Nephron (organoid): Measurements from ENCODE around the gene ATP6V0A1.

ENCODE experiments used
- H3K27ac Mint-ChIP-seq, 3 experiments: 2 replicates each; pipeline ENCODE4 v1.8.0; 2020; ENCODE audit warnings: mixed read lengths in 3 of 3, mild to moderate bottlenecking in 2 of 3, moderate library complexity in 1 of 3
- H3K27me3 Mint-ChIP-seq: 2 replicates; pipeline ENCODE4 v1.8.0; 2021; ENCODE audit warnings: low read depth, mild to moderate bottlenecking, moderate library complexity, mixed read lengths
- H3K36me3 Mint-ChIP-seq: 2 replicates; pipeline ENCODE4 v1.8.0; 2020; ENCODE audit warnings: low read depth, mixed read lengths
- H3K4me1 Mint-ChIP-seq: 2 replicates; pipeline ENCODE4 v1.8.0; 2020; ENCODE audit warnings: mixed read lengths
- H3K4me3 Mint-ChIP-seq, 3 experiments: 2 replicates each; pipeline ENCODE4 v1.8.0; 2020; ENCODE audit warnings: mild to moderate bottlenecking in 3 of 3, mixed read lengths in 3 of 3, moderate library complexity in 2 of 3
- H3K9me3 Mint-ChIP-seq: 2 replicates; pipeline ENCODE4 v1.8.0; 2020; ENCODE audit warnings: mixed read lengths
- CTCF ChIP-seq, 3 experiments: fragments of 200-600 bp; sonication (generic); IDR thresholded peaks; one replicate each; pipeline ENCODE4 v1.5.0; 2021; ENCODE audit warnings: antibody characterized with exemption in 3 of 3; ENCODE audit not compliant: unreplicated experiment in 3 of 3

Gene ATP6V0A1

DNA sequence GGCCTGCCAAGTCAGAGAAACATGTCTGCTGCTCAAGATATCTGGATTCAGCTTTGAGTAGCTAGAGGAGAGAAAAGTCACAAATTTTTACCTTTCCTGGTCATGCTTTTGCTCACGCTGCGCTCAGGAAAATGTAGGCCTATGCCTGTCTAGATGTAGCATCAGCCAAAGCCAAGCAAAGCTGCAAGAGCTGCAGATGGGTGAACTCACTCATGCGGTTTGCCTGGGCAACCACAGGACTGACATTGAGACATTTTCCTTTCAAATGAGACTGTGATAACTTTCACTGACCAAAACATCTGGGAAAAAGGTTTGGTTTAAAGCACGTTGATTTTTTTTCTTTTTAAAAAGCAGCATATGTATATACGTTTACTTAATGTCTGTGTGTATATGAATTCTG lies 43.4 kb downstream of the ATP6V0A1 start:
- H3K27me3 Mint-ChIP-seq: peaks cover 4% of the 10 kb centered on the region
- H3K4me1 Mint-ChIP-seq: peaks cover 8% of the 10 kb centered on the region
- no peak overlapping the region for H3K4me3 Mint-ChIP-seq
- peaks cover 40% of the 10 kb centered on the region for H3K36me3 Mint-ChIP-seq
- no peaks in the 10 kb centered on the region for H3K9me3 Mint-ChIP-seq
- H3K27ac Mint-ChIP-seq: no peak overlapping the region
- no peak for TF ChIP-seq CTCF (IDR thresholded peaks at IDR 0.05; ENCODE audit: unreplicated experiment in 3 of 3)

DNA sequence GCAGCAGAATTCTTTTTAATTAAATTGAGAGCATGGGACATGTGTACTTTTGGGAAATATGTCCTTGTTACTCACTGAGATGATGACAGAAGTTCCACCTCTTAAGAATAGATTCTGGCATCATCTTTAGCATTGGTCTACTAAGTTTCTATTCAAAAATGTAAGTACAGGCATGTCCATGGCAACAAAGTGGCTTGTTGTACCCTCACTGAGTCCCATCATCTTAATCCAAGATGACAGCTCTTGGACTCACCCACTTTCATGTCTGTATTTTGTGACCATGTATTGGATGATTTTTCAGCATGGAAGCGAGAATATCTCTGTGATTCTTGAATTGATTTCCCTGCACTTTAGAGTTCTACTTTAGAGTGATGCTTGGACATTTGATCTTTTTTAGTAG lies 44.2 kb downstream of the ATP6V0A1 start:
- Mint-ChIP-seq H3K27ac (no peak overlapping the region), H3K9me3 (no peaks in the 10 kb centered on the region), H3K4me3 (no peak overlapping the region), H3K36me3 (peaks cover 38% of the 10 kb centered on the region), H3K4me1 (peaks cover 8% of the 10 kb centered on the region), H3K27me3 (peaks cover 4% of the 10 kb centered on the region)
- TF ChIP-seq CTCF (IDR thresholded peaks at IDR 0.05; ENCODE audit: unreplicated experiment in 3 of 3): no peak

DNA sequence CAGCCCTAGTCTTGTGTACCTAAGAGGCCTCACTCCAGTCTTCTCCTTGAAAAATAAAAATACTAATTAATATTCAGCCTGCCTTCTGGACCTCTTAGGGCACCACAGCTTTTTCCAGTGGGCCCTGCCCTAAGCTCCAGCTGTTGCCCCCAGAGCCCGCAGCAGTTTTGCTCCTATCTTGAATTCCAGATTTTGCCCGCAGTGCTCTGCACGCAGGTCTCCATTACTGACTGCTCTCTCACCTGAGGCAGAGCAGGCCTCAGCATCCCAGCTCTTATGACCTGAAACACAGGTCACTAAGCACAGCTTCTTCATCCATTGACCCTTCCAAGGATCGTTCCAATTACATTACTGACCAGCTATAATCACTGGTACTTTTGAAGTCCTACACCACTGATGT lies 49.0 kb downstream of the ATP6V0A1 start:
- TF ChIP-seq CTCF (IDR thresholded peaks at IDR 0.05; ENCODE audit: unreplicated experiment in 3 of 3): no peak
- Mint-ChIP-seq H3K36me3 (peaks cover 40% of the 10 kb centered on the region), H3K4me1 (peaks cover 11% of the 10 kb centered on the region), H3K27ac (no peak overlapping the region), H3K9me3 (no peaks in the 10 kb centered on the region), H3K27me3 (peaks cover 4% of the 10 kb centered on the region), H3K4me3 (no peak overlapping the region)

GRCh38 chr17:42508426-42509165 lies 49.9 kb downstream of the ATP6V0A1 start:
- H3K4me3 Mint-ChIP-seq: no peak overlapping the region
- TF ChIP-seq CTCF (IDR thresholded peaks at IDR 0.05; ENCODE audit: unreplicated experiment in 3 of 3): no peak
- H3K27ac Mint-ChIP-seq: peak overlapping the region in 1 of 3 experiments; percentile 31
- H3K27me3 Mint-ChIP-seq: peaks cover 3% of the 10 kb centered on the region
- H3K9me3 Mint-ChIP-seq: no peaks in the 10 kb centered on the region
- peaks cover 33% of the 10 kb centered on the region for H3K36me3 Mint-ChIP-seq
- peaks cover 11% of the 10 kb centered on the region for H3K4me1 Mint-ChIP-seq

GRCh38 chr17:42509409-42509808 lies 50.7 kb downstream of the ATP6V0A1 start:
- H3K36me3 Mint-ChIP-seq: peaks cover 30% of the 10 kb centered on the region
- no peaks in the 10 kb centered on the region for H3K9me3 Mint-ChIP-seq
- no peak overlapping the region for H3K4me3 Mint-ChIP-seq
- peaks cover 3% of the 10 kb centered on the region for H3K27me3 Mint-ChIP-seq
- H3K4me1 Mint-ChIP-seq: peaks cover 11% of the 10 kb centered on the region
- H3K27ac Mint-ChIP-seq: no peak overlapping the region
- TF ChIP-seq CTCF (IDR thresholded peaks at IDR 0.05; ENCODE audit: unreplicated experiment in 3 of 3): no peak

DNA sequence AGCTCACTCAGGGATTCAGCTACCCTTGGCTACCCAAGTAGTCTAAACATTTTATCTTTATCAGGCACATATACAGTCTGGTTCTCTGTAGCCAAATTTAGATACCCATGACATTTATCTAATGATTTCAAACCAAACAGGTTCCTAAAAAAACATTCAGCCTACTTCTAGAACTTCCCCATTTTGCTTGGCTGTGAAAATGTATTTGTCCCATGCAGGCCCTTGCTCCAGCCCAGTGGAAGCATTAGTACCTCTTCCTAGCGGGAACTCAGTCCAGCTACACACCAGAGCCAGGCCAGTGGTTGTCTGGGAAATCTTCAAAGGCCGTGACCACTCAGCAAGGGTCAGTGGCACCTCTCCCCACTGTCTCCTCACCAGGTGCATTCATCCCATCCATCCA lies 51.2 kb downstream of the ATP6V0A1 start:
- H3K27ac Mint-ChIP-seq: no peak overlapping the region
- H3K4me1 Mint-ChIP-seq: peaks cover 15% of the 10 kb centered on the region
- no peaks in the 10 kb centered on the region for H3K9me3 Mint-ChIP-seq
- peaks cover 3% of the 10 kb centered on the region for H3K27me3 Mint-ChIP-seq
- H3K4me3 Mint-ChIP-seq: no peak overlapping the region
- TF ChIP-seq CTCF (IDR thresholded peaks at IDR 0.05; ENCODE audit: unreplicated experiment in 3 of 3): no peak
- peaks cover 32% of the 10 kb centered on the region for H3K36me3 Mint-ChIP-seq
